Testis (tissue), 3 donors: Measurements from ENCODE around the gene IVL. TPM values are rescaled to one million over a fixed set of nuclear protein-coding genes. Genes with fewer than 3 reads are reported as not detected.

ENCODE experiments used
- DNase-seq: peaks from one replicate; pipeline ENCODE4 v3.0.0-alpha.2; 2019
- H3K27ac ChIP-seq, 2 donors: fragments of 200-600 bp; sonication (generic); one replicate each; pipeline ENCODE4 v1.5.1; 2019
- H3K27me3 ChIP-seq: fragments of 200-600 bp; sonication (generic); one replicate; pipeline ENCODE4 v1.5.1; 2019
- H3K36me3 ChIP-seq: fragments of 200-600 bp; sonication (generic); one replicate; pipeline ENCODE4 v1.5.1; 2017; ENCODE audit warnings: low read depth; ENCODE audit errors: missing control alignments
- H3K4me1 ChIP-seq: fragments of 200-600 bp; sonication (generic); one replicate; pipeline ENCODE4 v1.5.1; 2019
- H3K4me3 ChIP-seq, 2 donors: fragments of 200-600 bp; sonication (generic); one replicate each; pipeline ENCODE4 v1.5.1; 2017 to 2019
- H3K9me3 ChIP-seq: fragments of 200-600 bp; sonication (generic); one replicate; pipeline ENCODE4 v1.5.1; 2017
- CTCF ChIP-seq, 3 experiments: fragments of 450-650 bp in 2 of 3; fragments of 200-600 bp in 1 of 3; sonication (generic) in 1 of 3; IDR thresholded peaks; one replicate each; pipeline ENCODE4 v1.5.1; 2016 to 2019; ENCODE audit warnings: antibody characterized with exemption in 3 of 3, mild to moderate bottlenecking in 2 of 3, moderate library complexity in 1 of 3
- POLR2A ChIP-seq: fragments of 450-650 bp; IDR thresholded peaks from one replicate; pipeline ENCODE4 v1.6.1; 2017; ENCODE audit warnings: antibody characterized with exemption, mild to moderate bottlenecking, moderate library complexity
- WGBS, 2 donors: methylation state at CpG; one replicate each; pipeline ENCODE4 v1.1.5; 2018; 5-methylcytosine and 5-hydroxymethylcytosine counted together
- intact Hi-C: fragments of 100-400 bp; cut with DNase I; formaldehyde crosslinking; loops from one replicate; pipeline ENCODE4 v1.15.1; 2023; ENCODE audit warnings: low total_unique reads
- polyA plus RNA-seq: library from polyadenylated mRNA; stranded (reverse); fragments of 350-450 nt; fragmentation: Illumina TruSeq; extraction: RNeasy Lipid Tissue Mini Kit (QIAGEN cat#74804); gene quantifications from one replicate; pipeline ENCODE4 v1.2.3, GENCODE V29; 2014; ENCODE audit warnings: low read depth, low replicate concordance; ENCODE audit not compliant: insufficient read depth
- total RNA-seq, 2 donors: library from RNA; depleted of rRNA; stranded (reverse); fragments of >200 nt; gene quantifications; one replicate each; pipeline ENCODE4 v1.2.3, GENCODE V29; 2016

Gene IVL
- total and polyA plus RNA-seq, 3 donors from 2014 or later = not detected

DNA sequence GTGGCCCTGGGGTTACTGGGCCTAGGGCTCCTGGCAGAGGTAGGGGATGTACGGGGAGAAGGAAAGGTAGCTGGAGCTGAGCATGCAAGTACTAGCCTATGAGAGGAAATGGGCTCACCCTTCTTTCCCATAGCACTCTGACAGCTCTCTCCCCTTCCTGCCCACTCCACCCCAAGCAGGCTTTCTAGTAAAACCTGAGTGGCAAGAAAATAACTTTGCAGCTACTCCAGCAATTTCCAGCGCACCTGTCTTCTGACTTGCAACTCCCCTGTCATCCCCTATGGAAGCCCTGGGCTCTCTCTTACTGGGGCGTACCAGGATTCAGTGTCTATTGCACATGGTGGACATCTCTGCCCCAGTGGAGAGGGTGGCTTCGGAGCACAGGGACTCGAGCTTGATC is 6.7 kb upstream of the IVL start:
- Histone ChIP-seq H3K4me3 (no peak overlapping the region), H3K9me3 (no peaks in the 10 kb centered on the region), H3K27me3 (no peaks in the 10 kb centered on the region), H3K36me3 (no peaks in the 10 kb centered on the region), H3K4me1 (no peaks in the 10 kb centered on the region), H3K27ac (no peak overlapping the region)
- WGBS, 2 donors = 86 to 88% methylated on average over 5 of the region's 5 CpGs
- no peak for TF ChIP-seq CTCF (IDR thresholded peaks at IDR 0.05)
- no peak for TF ChIP-seq POLR2A
- intact Hi-C loops = no loop called here
- DNase-seq = no peak

- Histone ChIP-seq H3K4me3 (no peak overlapping the region), H3K9me3 (no peaks in the 10 kb centered on the region), H3K27ac (no peak overlapping the region), H3K4me1 (no peaks in the 10 kb centered on the region), H3K36me3 (no peaks in the 10 kb centered on the region), H3K27me3 (no peaks in the 10 kb centered on the region)
- WGBS, 2 donors = 73 to 74% methylated on average over 4 of the region's 4 CpGs
- intact Hi-C loops = no loop called here
- no peak for TF ChIP-seq POLR2A
- TF ChIP-seq CTCF (IDR thresholded peaks at IDR 0.05) = no peak
- no peak for DNase-seq
Observed at GRCh38 chr1:152902636-152903035, 5.7 kb upstream of the IVL start.

DNA sequence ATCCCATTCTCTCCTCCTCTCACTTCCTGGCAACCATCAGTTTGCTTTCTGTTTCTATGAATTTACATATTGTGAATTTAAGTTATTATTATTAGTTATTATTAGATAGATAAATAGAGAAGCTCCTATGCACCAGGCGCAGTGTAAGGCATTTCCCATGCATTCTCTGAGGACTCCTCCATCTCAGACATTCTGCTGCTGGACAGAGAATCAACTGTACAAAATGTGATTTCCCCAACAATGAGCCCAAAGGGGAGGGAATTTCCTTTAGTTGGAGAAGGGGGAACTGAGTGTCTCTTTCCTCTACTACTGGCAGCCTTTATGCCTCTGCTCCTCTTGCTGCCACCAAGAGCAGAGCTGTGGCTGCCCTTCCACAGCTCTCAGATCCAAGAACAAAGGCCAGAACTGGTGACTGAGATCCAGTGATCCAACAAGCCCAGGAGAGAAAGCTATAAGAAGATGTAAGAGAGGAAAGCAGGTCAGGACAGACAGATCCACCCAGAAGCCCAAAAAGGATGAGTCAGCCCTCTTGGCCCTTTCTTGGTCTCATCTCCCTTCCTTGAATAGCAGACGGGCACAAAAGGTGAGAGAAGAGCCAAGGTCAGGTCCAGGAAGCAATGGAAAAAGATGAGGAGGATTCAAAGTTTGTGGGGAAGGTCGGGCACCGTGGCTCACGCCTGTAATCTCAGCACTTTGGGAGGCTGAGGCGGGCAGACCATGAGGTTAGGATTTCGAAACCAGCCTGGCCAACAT is 3.5 kb upstream of the IVL start:
- intact Hi-C loops = no loop called here
- 74 to 85% methylated on average over 7 of the region's 7 CpGs for WGBS, 2 donors

GRCh38 chr1:152906023-152906565 is 2.3 kb upstream of the IVL start:
- 73 to 83% methylated on average over 1 to 5 of the region's 5 CpGs for WGBS, 2 donors
- intact Hi-C loops = no loop called here

More for the DNA sequence above, 3.5 kb upstream of the IVL start:
- DNase-seq = no peak
- no peak overlapping the region for H3K27ac ChIP-seq
- H3K4me3 ChIP-seq = no peak overlapping the region
- H3K36me3 ChIP-seq = no peaks in the 10 kb centered on the region
- H3K9me3 ChIP-seq = no peaks in the 10 kb centered on the region
- no peaks in the 10 kb centered on the region for H3K4me1 ChIP-seq
- H3K27me3 ChIP-seq = no peaks in the 10 kb centered on the region
- TF ChIP-seq CTCF (IDR thresholded peaks at IDR 0.05) = no peak
- no peak for TF ChIP-seq POLR2A

More at GRCh38 chr1:152906023-152906565, 2.3 kb upstream of the IVL start:
- Histone ChIP-seq H3K4me3 (no peak overlapping the region), H3K27ac (no peak overlapping the region), H3K27me3 (no peaks in the 10 kb centered on the region), H3K4me1 (no peaks in the 10 kb centered on the region), H3K9me3 (no peaks in the 10 kb centered on the region), H3K36me3 (no peaks in the 10 kb centered on the region)
- TF ChIP-seq CTCF (IDR thresholded peaks at IDR 0.05) (no peak), POLR2A (no peak)
- DNase-seq = no peak
